ENCODE results near the gene C19orf33. TPM values are rescaled to one million over a fixed set of nuclear protein-coding genes. Genes with fewer than 3 reads are reported as not detected.

The C19orf33 gene
- total RNA-seq, 1 experiment from 2014 or later, result 135 TPM

DNA sequence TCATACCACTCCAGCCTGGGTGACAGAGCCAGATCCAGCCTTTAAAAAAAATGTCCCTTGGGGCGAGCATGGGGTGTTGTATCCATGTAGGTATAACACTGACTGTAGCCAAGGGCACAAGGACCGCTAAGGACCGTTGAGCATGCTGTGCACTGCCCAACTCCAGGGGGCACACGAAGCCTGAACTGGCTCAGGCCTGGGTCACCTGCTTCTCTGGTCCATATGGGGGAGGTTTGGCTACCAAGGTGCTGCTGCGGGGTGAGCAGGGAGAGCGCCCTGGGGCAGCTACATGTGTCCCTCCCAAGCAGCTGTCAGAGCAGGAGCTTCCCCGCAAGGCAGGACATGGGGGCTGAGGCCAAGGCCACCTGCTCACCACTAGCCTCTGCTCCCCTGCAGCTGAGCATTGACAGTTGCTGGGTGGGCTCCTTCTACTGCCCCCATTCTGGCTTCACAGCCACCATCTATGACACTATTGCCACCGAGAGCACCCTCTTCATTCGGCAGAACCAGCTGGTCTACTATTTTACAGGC lies 47.9 kb downstream of the C19orf33 start:
- ChIA-PET POLR2A (no interaction called here), RAD21 (ENCODE audit: low non-redundant PET in 1 of 2, low total read pairs in 2 of 2, uncharacterized antibody in 2 of 2, unreplicated experiment in 2 of 2) (no interaction called here), CTCF (no interaction called here)
- Histone ChIP-seq H4K20me1 (ENCODE audit: insufficient read depth) (no peaks in the 10 kb centered on the region), H3K9ac (ENCODE audit: low read length) (no peak overlapping the region), H3K9me3 (ENCODE audit: control insufficient read depth in 1 of 2, insufficient read depth in 1 of 2, low read depth in 1 of 2, low read length in 2 of 2) (no peaks in the 10 kb centered on the region), H3K9me2 (ENCODE audit: insufficient read depth) (no peaks in the 10 kb centered on the region), H3K27ac (ENCODE audit: low read depth, low read length) (no peak overlapping the region), H3K4me1 (ENCODE audit: control insufficient read depth in 1 of 2, insufficient read depth in 2 of 2, low read length in 2 of 2) (peaks cover 0 to 5% of the 10 kb centered on the region in 2 experiments; a peak in 2 of 4 replicates), H2AFZ (ENCODE audit: low read depth, low read length, poor library complexity, severe bottlenecking) (no peak overlapping the region), H3K36me3 (ENCODE audit: control insufficient read depth in 1 of 2, insufficient read depth in 2 of 2, low read length in 2 of 2) (no peaks in the 10 kb centered on the region), H3K27me3 (ENCODE audit: insufficient read depth, low read length) (no peaks in the 10 kb centered on the region), H3K4me3 (replicated peaks in 1 of 2; ENCODE audit: low read depth in 1 of 2, low read length in 2 of 2) (no peak overlapping the region), H3K79me2 (ENCODE audit: insufficient read depth, low read length) (no peaks in the 10 kb centered on the region), H3K4me2 (ENCODE audit: low read length) (no peak overlapping the region)
- TF ChIP-seq POLR2A (IDR thresholded peaks at IDR 0.05; ENCODE audit: borderline replicate concordance, extremely low read depth, insufficient read depth, insufficient read length) (no peak), RAD21 (IDR thresholded peaks at IDR 0.05; ENCODE audit: low read depth) (no peak)
- TF ChIP-seq, protein P1, sequence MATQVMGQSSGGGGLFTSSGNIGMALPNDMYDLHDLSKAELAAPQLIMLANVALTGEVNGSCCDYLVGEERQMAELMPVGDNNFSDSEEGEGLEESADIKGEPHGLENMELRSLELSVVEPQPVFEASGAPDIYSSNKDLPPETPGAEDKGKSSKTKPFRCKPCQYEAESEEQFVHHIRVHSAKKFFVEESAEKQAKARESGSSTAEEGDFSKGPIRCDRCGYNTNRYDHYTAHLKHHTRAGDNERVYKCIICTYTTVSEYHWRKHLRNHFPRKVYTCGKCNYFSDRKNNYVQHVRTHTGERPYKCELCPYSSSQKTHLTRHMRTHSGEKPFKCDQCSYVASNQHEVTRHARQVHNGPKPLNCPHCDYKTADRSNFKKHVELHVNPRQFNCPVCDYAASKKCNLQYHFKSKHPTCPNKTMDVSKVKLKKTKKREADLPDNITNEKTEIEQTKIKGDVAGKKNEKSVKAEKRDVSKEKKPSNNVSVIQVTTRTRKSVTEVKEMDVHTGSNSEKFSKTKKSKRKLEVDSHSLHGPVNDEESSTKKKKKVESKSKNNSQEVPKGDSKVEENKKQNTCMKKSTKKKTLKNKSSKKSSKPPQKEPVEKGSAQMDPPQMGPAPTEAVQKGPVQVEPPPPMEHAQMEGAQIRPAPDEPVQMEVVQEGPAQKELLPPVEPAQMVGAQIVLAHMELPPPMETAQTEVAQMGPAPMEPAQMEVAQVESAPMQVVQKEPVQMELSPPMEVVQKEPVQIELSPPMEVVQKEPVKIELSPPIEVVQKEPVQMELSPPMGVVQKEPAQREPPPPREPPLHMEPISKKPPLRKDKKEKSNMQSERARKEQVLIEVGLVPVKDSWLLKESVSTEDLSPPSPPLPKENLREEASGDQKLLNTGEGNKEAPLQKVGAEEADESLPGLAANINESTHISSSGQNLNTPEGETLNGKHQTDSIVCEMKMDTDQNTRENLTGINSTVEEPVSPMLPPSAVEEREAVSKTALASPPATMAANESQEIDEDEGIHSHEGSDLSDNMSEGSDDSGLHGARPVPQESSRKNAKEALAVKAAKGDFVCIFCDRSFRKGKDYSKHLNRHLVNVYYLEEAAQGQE (IDR thresholded peaks at IDR 0.05; ENCODE audit: low read depth), result no peak
- BruUV-seq (replicated peaks), result no TSS peak
- ATAC-seq (peak; percentile 43; the same call in 1 of the 2 replicates), DNase-seq (ENCODE audit: low read depth, low spot score) (no peak)
- intact Hi-C loops (cut with micrococcal nuclease), result no loop called here

DNA sequence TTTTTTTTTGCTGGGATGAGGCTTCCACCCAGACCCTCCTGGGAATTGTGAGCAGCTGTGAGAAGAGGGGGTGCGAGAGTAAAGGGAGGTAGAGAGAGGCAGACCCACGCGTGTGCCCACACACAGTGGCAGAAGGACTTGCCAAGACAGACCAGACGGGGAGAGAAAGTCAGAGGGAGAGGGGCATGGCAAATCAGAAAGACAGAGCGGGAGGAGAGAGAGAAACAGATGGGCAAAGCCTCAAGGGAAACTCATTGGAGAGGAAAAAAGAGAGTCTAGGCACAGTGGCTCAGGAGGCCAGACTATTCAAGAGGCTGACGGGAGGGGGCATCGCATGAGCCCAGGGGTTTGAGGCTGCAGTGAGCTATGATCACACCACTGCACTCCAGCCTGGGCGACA lies 48.6 kb downstream of the C19orf33 start:
- Histone ChIP-seq H4K20me1 (ENCODE audit: insufficient read depth) (no peaks in the 10 kb centered on the region), H3K27me3 (ENCODE audit: insufficient read depth, low read length) (no peaks in the 10 kb centered on the region), H3K27ac (ENCODE audit: low read depth, low read length) (no peak overlapping the region), H3K4me2 (ENCODE audit: low read length) (no peak overlapping the region), H3K9ac (ENCODE audit: low read length) (no peak overlapping the region), H2AFZ (ENCODE audit: low read depth, low read length, poor library complexity, severe bottlenecking) (no peak overlapping the region), H3K36me3 (ENCODE audit: control insufficient read depth in 1 of 2, insufficient read depth in 2 of 2, low read length in 2 of 2) (no peaks in the 10 kb centered on the region), H3K4me3 (replicated peaks in 1 of 2; ENCODE audit: low read depth in 1 of 2, low read length in 2 of 2) (no peak overlapping the region), H3K79me2 (ENCODE audit: insufficient read depth, low read length) (no peaks in the 10 kb centered on the region), H3K9me2 (ENCODE audit: insufficient read depth) (no peaks in the 10 kb centered on the region), H3K9me3 (ENCODE audit: control insufficient read depth in 1 of 2, insufficient read depth in 1 of 2, low read depth in 1 of 2, low read length in 2 of 2) (no peaks in the 10 kb centered on the region), H3K4me1 (ENCODE audit: control insufficient read depth in 1 of 2, insufficient read depth in 2 of 2, low read length in 2 of 2) (no peaks in the 10 kb centered on the region)
- no peak for DNase-seq (ENCODE audit: low read depth, low spot score)
- RAD21 ChIA-PET (ENCODE audit: low non-redundant PET in 1 of 2, low total read pairs in 2 of 2, uncharacterized antibody in 2 of 2, unreplicated experiment in 2 of 2), result no interaction called here
- POLR2A ChIA-PET, result interaction anchor here (0.7 kb wide), 1 partner anchor 982 kb away, joined by 3 read pairs; no protein-coding TSS in a partner anchor
- no peak for ATAC-seq
- TF ChIP-seq, protein P2, sequence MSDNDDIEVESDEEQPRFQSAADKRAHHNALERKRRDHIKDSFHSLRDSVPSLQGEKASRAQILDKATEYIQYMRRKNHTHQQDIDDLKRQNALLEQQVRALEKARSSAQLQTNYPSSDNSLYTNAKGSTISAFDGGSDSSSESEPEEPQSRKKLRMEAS (IDR thresholded peaks at IDR 0.05), result no peak
- TF ChIP-seq EZH2 (IDR thresholded peaks at IDR 0.05) (no peak), CBX3 (IDR thresholded peaks at IDR 0.05; ENCODE audit: low read depth) (no peak), POLR2A (IDR thresholded peaks at IDR 0.05; ENCODE audit: borderline replicate concordance, extremely low read depth, insufficient read depth, insufficient read length) (no peak), SIN3A (IDR thresholded peaks at IDR 0.05; ENCODE audit: low read depth) (no peak), YY1 (IDR thresholded peaks at IDR 0.05; ENCODE audit: extremely low read depth, insufficient replicate concordance, low read depth, low read length) (no peak), SRF (IDR thresholded peaks at IDR 0.05; ENCODE audit: low read depth) (no peak), JUND (IDR thresholded peaks at IDR 0.05) (no peak)
- TF ChIP-seq, protein P1 (IDR thresholded peaks at IDR 0.05; ENCODE audit: low read depth), result no peak
- intact Hi-C loops (cut with micrococcal nuclease), result no loop called here
- no TSS peak for BruUV-seq (replicated peaks)
- CTCF ChIA-PET, result interaction anchor here (1.1 kb wide), 1 partner anchor 21 kb away, joined by 3 read pairs; the partner anchor contains the start of gene PSMD8
